GM21717 (cell line): Measurements from ENCODE around the gene PHC1.
"Not testable (repeated sequence)": the region's sequence is repeated elsewhere in the genome, so short reads cannot be mapped to it uniquely, and the experiment has no call there.

Experiments
- ATAC-seq: cut with Tn5 transposase; IDR thresholded peaks from one replicate; pipeline ENCODE4 v1.9.1; 2021; ENCODE audit warnings: mild to moderate bottlenecking, moderate library complexity; ENCODE audit not compliant: unreplicated experiment

The PHC1 gene

GRCh38 chr12:8909752-8910151 is 4.6 kb upstream of the PHC1 start:
- no peak for ATAC-seq

- ATAC-seq: no peak
Observed at GRCh38 chr12:8911606-8912268, 2.6 kb upstream of the PHC1 start.

GRCh38 chr12:8912914-8913313 is 1.4 kb upstream of the PHC1 start:
- ATAC-seq: no peak

GRCh38 chr12:8913702-8914032 is 642 bp upstream of the PHC1 start:
- ATAC-seq: no peak

GRCh38 chr12:8914716-8915526 is 612 bp downstream of the PHC1 start:
- ATAC-seq: peak; percentile 79

GRCh38 chr12:8916154-8916553 is 1.8 kb downstream of the PHC1 start:
- ATAC-seq: no peak

GRCh38 chr12:8917031-8917430 is 2.7 kb downstream of the PHC1 start:
- no peak for ATAC-seq

- no peak for ATAC-seq
Observed at GRCh38 chr12:8917751-8918150, 3.4 kb downstream of the PHC1 start.

GRCh38 chr12:8919643-8920042 is 5.3 kb downstream of the PHC1 start:
- ATAC-seq: not testable (repeated sequence)

- no peak for ATAC-seq
Observed at GRCh38 chr12:8922544-8922943, 8.2 kb downstream of the PHC1 start.

GRCh38 chr12:8930655-8931323 is 16.5 kb downstream of the PHC1 start:
- ATAC-seq: not testable (repeated sequence)

- ATAC-seq: not testable (repeated sequence)
Observed at GRCh38 chr12:8932464-8932863, 18.2 kb downstream of the PHC1 start.

- not testable (repeated sequence) for ATAC-seq
Observed at GRCh38 chr12:8934080-8934479, 19.8 kb downstream of the PHC1 start.

GRCh38 chr12:8936735-8937134 is 22.4 kb downstream of the PHC1 start:
- no peak for ATAC-seq

- ATAC-seq: not testable (repeated sequence)
Observed at GRCh38 chr12:8937842-8938442, 23.6 kb downstream of the PHC1 start.

- ATAC-seq: no peak
Observed at GRCh38 chr12:8941691-8942478, 27.6 kb downstream of the PHC1 start.

- ATAC-seq: no peak
Observed at GRCh38 chr12:8943565-8944186, 29.4 kb downstream of the PHC1 start.

GRCh38 chr12:8946733-8947132 is 32.4 kb downstream of the PHC1 start:
- no peak for ATAC-seq

- ATAC-seq: no peak
Observed at GRCh38 chr12:8947737-8948136, 33.4 kb downstream of the PHC1 start.

- ATAC-seq: no peak
Observed at GRCh38 chr12:8948701-8949341, 34.5 kb downstream of the PHC1 start.
